Activated naive CD8-positive, alpha-beta T cell treated with anti-CD3 and anti-CD28 coated beads, Interleukin-2, amount 50 U/mL, for 24 hours (primary cell): Measurements from ENCODE around the gene SLC26A6.
A peak's percentile ranks its signal among the peaks of the same experiment; 100 is the strongest.

Experiments used
- ATAC-seq: fragments of 150-1000 bp; cut with Tn5 transposase; one replicate; pipeline ENCODE4 v1.10.0; 2021
- DNase-seq: peaks from one replicate; pipeline ENCODE4 v3.0.0; 2021
- H3K27ac Mint-ChIP-seq: one replicate; pipeline ENCODE4 v1.8.0; 2021; ENCODE audit warnings: mild to moderate bottlenecking, mixed read lengths
- H3K27me3 Mint-ChIP-seq: one replicate; pipeline ENCODE4 v1.8.0; 2021; ENCODE audit warnings: mixed read lengths
- H3K36me3 Mint-ChIP-seq: one replicate; pipeline ENCODE4 v1.8.0; 2021; ENCODE audit warnings: low read depth, mixed read lengths
- H3K4me1 Mint-ChIP-seq: one replicate; pipeline ENCODE4 v1.8.0; 2021; ENCODE audit warnings: mixed read lengths
- H3K4me3 Mint-ChIP-seq: one replicate; pipeline ENCODE4 v1.8.0; 2021; ENCODE audit warnings: mild to moderate bottlenecking, moderate library complexity, mixed read lengths
- H3K9me3 Mint-ChIP-seq: one replicate; pipeline ENCODE4 v1.8.0; 2021; ENCODE audit warnings: mixed read lengths

The SLC26A6 gene

DNA sequence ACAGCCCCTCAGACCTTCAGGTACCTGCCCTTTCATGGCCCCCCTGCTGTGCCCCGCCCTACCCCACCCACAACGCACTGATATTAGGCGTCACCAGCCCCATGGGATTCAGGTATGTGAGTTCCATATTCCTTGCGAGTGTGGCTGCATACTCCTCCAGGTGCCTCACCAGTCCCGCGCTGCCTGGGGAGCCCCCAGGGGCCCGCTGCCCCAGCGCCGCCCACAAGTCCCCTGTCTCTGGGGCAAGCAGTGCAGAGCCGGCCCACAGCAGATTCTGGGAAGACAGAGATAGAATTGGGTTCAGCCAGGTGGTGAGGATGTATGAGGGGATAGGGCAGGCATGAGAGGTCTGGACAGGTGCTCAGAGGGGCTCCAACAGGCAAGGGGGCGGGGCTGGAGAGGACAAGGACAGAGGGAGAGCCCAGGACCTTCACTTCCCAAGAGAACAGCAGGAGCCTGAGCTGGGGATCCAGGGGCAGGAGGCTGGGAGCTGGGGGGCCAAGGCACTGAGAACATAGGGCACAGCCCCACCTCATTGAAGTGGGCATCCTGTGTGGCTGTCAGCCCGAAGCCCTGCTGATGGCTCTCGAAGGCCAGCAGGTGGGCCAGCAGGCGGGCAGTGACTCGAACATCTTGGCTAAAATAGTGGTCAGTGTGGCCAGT, 13.1 kb upstream of the SLC26A6 start:
- no peak overlapping the region for H3K27ac Mint-ChIP-seq
- DNase-seq = no peak
- H3K36me3 Mint-ChIP-seq = peaks cover 3% of the 10 kb centered on the region
- H3K27me3 Mint-ChIP-seq = no peaks in the 10 kb centered on the region
- H3K4me1 Mint-ChIP-seq = no peaks in the 10 kb centered on the region
- H3K4me3 Mint-ChIP-seq = no peak overlapping the region
- ATAC-seq = no peak
- H3K9me3 Mint-ChIP-seq = no peaks in the 10 kb centered on the region

- ATAC-seq = no peak
- Mint-ChIP-seq H3K4me1 (no peaks in the 10 kb centered on the region), H3K4me3 (no peak overlapping the region), H3K9me3 (no peaks in the 10 kb centered on the region), H3K36me3 (no peaks in the 10 kb centered on the region), H3K27me3 (no peaks in the 10 kb centered on the region), H3K27ac (no peak overlapping the region)
- no peak for DNase-seq
Measured at GRCh38 chr3:48647714-48648113, 12.5 kb upstream of the SLC26A6 start.

GRCh38 chr3:48644898-48645760, 9.9 kb upstream of the SLC26A6 start:
- H3K36me3 Mint-ChIP-seq = no peaks in the 10 kb centered on the region
- no peaks in the 10 kb centered on the region for H3K27me3 Mint-ChIP-seq
- ATAC-seq (no peak), DNase-seq (no peak)
- no peaks in the 10 kb centered on the region for H3K4me1 Mint-ChIP-seq
- H3K9me3 Mint-ChIP-seq = no peaks in the 10 kb centered on the region
- H3K27ac Mint-ChIP-seq = no peak overlapping the region
- no peak overlapping the region for H3K4me3 Mint-ChIP-seq

- no peaks in the 10 kb centered on the region for H3K9me3 Mint-ChIP-seq
- no peak overlapping the region for H3K4me3 Mint-ChIP-seq
- no peak overlapping the region for H3K27ac Mint-ChIP-seq
- DNase-seq (no peak), ATAC-seq (no peak)
- no peaks in the 10 kb centered on the region for H3K27me3 Mint-ChIP-seq
- H3K4me1 Mint-ChIP-seq = no peaks in the 10 kb centered on the region
- H3K36me3 Mint-ChIP-seq = no peaks in the 10 kb centered on the region
Measured at GRCh38 chr3:48642605-48643004, 7.3 kb upstream of the SLC26A6 start.

DNA sequence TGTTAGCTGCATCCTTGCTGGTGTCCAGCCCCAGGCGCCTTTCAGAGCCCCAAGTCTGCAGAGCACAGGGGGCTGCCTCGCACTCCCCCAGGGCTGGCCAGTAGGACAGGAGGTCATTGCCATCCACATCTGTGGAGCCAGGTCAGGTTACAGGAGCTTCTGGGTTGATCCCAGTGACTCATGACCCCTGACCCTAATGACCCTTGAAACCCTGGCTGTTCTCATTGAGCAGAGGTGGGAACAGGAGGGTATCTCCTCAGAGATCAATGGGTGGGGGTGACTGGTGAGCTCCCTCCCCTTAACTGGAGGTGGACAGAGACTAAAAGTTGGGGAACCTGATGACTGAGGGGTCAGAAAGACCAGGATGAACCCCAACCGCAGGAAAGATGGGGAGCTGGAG, 6.1 kb upstream of the SLC26A6 start:
- Mint-ChIP-seq H3K36me3 (no peaks in the 10 kb centered on the region), H3K4me1 (peaks cover 7% of the 10 kb centered on the region), H3K4me3 (no peak overlapping the region), H3K9me3 (no peaks in the 10 kb centered on the region), H3K27me3 (no peaks in the 10 kb centered on the region), H3K27ac (no peak overlapping the region)
- DNase-seq = no peak
- no peak for ATAC-seq

DNA sequence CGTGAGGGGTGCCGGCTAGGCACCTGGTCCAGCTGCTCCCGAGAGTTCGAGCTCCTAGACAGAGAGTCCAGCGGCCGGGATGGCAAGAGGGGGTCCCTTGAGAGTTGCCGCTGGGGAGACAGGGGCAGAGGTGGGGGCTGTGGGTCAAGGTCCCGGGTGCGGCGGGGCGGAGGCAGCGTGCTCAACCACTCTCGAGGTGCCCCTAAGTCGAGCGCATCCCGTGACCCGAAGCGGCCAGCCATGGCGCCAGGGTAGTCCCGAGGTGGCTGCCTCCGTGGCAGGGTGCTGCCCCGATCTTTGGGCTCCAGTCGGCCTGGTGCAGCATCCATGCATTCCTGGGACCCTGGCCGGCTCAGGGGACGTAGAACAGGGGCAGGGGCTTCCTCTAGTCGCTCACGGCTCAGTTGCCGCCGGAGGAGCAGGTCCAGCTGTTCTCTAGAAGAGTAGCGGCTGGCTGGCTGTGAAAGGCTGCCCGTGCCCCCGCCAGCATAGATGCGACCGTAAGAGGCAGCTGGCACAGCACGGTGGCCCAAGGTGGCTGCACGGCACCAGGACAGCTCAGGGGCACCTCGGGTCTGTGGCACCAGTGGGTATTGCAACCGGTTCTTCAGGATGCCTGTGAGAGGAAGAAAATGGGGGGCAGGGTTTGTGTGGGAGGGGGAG, 4.8 kb upstream of the SLC26A6 start:
- Mint-ChIP-seq H3K36me3 (no peaks in the 10 kb centered on the region), H3K9me3 (no peaks in the 10 kb centered on the region), H3K4me3 (no peak overlapping the region), H3K4me1 (peaks cover 14% of the 10 kb centered on the region), H3K27ac (no peak overlapping the region), H3K27me3 (no peaks in the 10 kb centered on the region)
- DNase-seq (no peak), ATAC-seq (no peak)

DNA sequence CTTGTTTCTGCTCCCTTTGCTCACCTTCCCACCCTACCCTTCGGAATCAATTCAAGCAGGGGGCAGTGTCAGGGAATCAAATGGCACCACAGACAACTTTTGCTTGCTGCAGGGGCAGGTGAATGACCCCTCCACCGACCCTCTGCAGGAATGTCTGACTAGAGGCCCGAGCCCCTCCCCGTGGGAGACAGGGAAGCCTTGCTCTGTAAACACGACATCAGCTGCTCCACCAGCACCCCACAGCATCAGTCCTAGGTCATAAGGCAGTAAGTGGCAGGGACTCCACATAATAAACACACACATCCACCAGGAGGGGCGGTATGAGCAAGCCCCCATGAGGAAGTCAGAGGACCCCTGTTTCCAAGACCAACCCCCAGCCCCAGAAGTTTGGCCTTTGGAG, 2.0 kb upstream of the SLC26A6 start:
- ATAC-seq (no peak), DNase-seq (no peak)
- no peaks in the 10 kb centered on the region for H3K27me3 Mint-ChIP-seq
- no peak overlapping the region for H3K27ac Mint-ChIP-seq
- H3K36me3 Mint-ChIP-seq = peaks cover 3% of the 10 kb centered on the region
- no peaks in the 10 kb centered on the region for H3K9me3 Mint-ChIP-seq
- H3K4me1 Mint-ChIP-seq = peaks cover 21% of the 10 kb centered on the region
- no peak overlapping the region for H3K4me3 Mint-ChIP-seq

GRCh38 chr3:48636149-48636655, 941 bp upstream of the SLC26A6 start:
- peaks cover 3% of the 10 kb centered on the region for H3K36me3 Mint-ChIP-seq
- no peak overlapping the region for H3K27ac Mint-ChIP-seq
- H3K27me3 Mint-ChIP-seq = no peaks in the 10 kb centered on the region
- DNase-seq (no peak), ATAC-seq (no peak)
- peak overlapping the region; percentile 84 for H3K4me3 Mint-ChIP-seq
- no peaks in the 10 kb centered on the region for H3K9me3 Mint-ChIP-seq
- peaks cover 21% of the 10 kb centered on the region for H3K4me1 Mint-ChIP-seq

DNA sequence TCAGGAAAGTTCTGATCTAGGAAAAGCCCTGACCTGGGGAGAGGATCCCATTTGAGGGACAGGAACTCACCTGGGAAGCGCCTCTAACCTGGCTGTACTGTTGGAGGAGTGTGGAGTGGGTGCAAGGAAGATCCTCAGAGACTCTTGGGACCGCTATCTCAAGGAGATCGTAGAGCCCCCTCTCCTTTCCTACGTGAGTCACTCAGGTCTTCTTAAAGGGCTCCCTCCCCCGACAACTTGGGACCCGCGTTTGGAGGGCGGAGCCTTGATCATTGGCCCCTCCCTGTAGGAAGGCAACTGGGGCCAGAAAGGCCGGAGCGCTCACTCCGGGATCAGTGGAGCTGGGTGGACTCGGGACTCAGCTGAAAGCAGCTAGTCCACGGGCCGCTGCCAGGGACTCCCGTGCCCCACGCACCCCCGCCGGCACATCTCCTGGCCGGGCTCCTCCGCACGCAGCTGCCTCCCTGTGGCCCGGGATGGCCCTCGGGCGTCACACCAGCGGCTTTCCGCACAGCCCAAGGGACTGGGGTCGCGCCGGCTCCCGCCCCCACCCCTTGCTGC, 520 bp downstream of the SLC26A6 start:
- Mint-ChIP-seq H3K4me1 (peaks cover 21% of the 10 kb centered on the region), H3K27ac (no peak overlapping the region), H3K9me3 (no peaks in the 10 kb centered on the region), H3K4me3 (peak overlapping the region; percentile 84), H3K27me3 (no peaks in the 10 kb centered on the region), H3K36me3 (peaks cover 5% of the 10 kb centered on the region)
- ATAC-seq (peak; percentile 39), DNase-seq (peak; percentile 68)

DNA sequence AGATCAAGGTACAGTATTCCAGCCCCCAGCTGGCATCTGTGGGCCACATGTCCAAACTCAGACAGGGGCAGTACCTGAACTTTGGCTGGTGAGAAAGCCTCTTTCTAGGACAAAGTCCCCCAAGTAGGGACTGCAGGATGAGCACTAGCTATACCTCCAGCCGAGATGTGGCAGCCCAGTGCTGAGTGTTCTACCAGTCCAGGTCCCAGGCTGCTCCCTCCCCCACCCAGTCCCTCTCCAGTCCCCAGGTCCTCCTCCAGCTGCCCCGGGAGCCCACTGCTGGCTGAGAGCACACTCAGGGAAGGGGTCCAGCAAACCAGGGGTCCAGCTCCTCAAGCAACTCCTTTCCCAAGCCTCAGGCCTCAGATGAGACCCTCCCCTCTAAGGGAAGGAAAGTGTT, 1.5 kb downstream of the SLC26A6 start:
- ATAC-seq = no peak
- DNase-seq = no peak

GRCh38 chr3:48633256-48633655, 2.0 kb downstream of the SLC26A6 start:
- Mint-ChIP-seq H3K27ac (no peak overlapping the region), H3K36me3 (peaks cover 6% of the 10 kb centered on the region), H3K27me3 (no peaks in the 10 kb centered on the region), H3K4me3 (no peak overlapping the region), H3K4me1 (peaks cover 21% of the 10 kb centered on the region), H3K9me3 (no peaks in the 10 kb centered on the region)
- no peak for ATAC-seq
- no peak for DNase-seq

More for the DNA sequence above, 1.5 kb downstream of the SLC26A6 start:
- H3K27ac Mint-ChIP-seq = no peak overlapping the region
- no peaks in the 10 kb centered on the region for H3K27me3 Mint-ChIP-seq
- H3K4me1 Mint-ChIP-seq = peaks cover 21% of the 10 kb centered on the region
- H3K9me3 Mint-ChIP-seq = no peaks in the 10 kb centered on the region
- H3K4me3 Mint-ChIP-seq = no peak overlapping the region
- H3K36me3 Mint-ChIP-seq = peaks cover 5% of the 10 kb centered on the region

- H3K36me3 Mint-ChIP-seq = peaks cover 10% of the 10 kb centered on the region
- ATAC-seq (no peak), DNase-seq (no peak)
- H3K4me3 Mint-ChIP-seq = no peak overlapping the region
- H3K9me3 Mint-ChIP-seq = no peaks in the 10 kb centered on the region
- no peaks in the 10 kb centered on the region for H3K27me3 Mint-ChIP-seq
- H3K27ac Mint-ChIP-seq = no peak overlapping the region
- peaks cover 16% of the 10 kb centered on the region for H3K4me1 Mint-ChIP-seq
Measured at GRCh38 chr3:48631516-48632448, 3.5 kb downstream of the SLC26A6 start.

GRCh38 chr3:48630833-48631232, 4.4 kb downstream of the SLC26A6 start:
- Mint-ChIP-seq H3K27me3 (no peaks in the 10 kb centered on the region), H3K36me3 (peaks cover 13% of the 10 kb centered on the region), H3K9me3 (no peaks in the 10 kb centered on the region), H3K4me1 (peaks cover 8% of the 10 kb centered on the region), H3K4me3 (no peak overlapping the region), H3K27ac (no peak overlapping the region)
- ATAC-seq = no peak
- DNase-seq = no peak

DNA sequence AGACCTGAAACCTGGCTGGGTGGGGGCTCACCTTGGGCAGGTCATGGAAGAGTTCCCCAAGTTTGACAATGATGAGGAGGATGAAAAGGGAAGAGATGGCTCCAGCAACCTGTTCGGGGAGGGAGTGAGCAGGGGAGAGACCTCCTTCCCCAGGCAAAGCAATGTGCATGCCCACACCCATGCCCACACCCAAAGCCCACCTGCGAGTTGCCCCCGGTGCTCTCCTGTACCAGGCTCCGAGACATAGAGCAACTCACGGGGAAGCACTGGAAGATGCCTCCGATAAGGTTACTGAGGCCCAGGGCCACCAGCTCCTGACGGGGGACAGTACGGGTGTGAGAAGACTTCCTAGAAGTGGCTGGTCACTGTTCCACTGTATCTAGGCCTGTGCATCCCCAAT, 4.9 kb downstream of the SLC26A6 start:
- no peak overlapping the region for H3K4me3 Mint-ChIP-seq
- H3K36me3 Mint-ChIP-seq = peaks cover 13% of the 10 kb centered on the region

More for the DNA sequence above, 4.9 kb downstream of the SLC26A6 start:
- Mint-ChIP-seq H3K27me3 (no peaks in the 10 kb centered on the region), H3K9me3 (no peaks in the 10 kb centered on the region), H3K4me1 (peaks cover 7% of the 10 kb centered on the region), H3K27ac (no peak overlapping the region)
- DNase-seq = no peak
- no peak for ATAC-seq
